ENCODE results near the gene OR11G2. TPM values are rescaled to one million over a fixed set of nuclear protein-coding genes. Genes with fewer than 3 reads are reported as not detected.
"Not testable (repeated sequence)": the region's sequence is repeated elsewhere in the genome, so short reads cannot be mapped to it uniquely, and the experiment has no call there.

OR11G2 gene
- total RNA-seq, 1 experiment from 2014 or later = not detected

- DNase-seq = no peak
- no TSS peak for BruUV-seq (replicated peaks)
- Histone ChIP-seq H2AFZ (ENCODE audit: low read length) (no peak overlapping the region), H3K36me3 (ENCODE audit: low read depth, low read length) (no peaks in the 10 kb centered on the region), H3K79me2 (ENCODE audit: low read length) (no peaks in the 10 kb centered on the region), H3K4me2 (ENCODE audit: low read length) (no peak overlapping the region), H3K9ac (ENCODE audit: low read length) (no peak overlapping the region), H3K4me1 (ENCODE audit: insufficient read depth, low read length) (no peaks in the 10 kb centered on the region), H3F3A (ENCODE audit: low read length, unreplicated experiment) (no peaks in the 10 kb centered on the region), H3K9me3 (ENCODE audit: low read length) (0 out of 2 replicates have a peak, but pooled peaks cover 8% of the 10 kb centered on the region), H3K27ac (ENCODE audit: low read length) (no peak overlapping the region), H3K9me2 (replicated peaks; ENCODE audit: low read length) (no peaks in the 10 kb centered on the region), H3K27me3 (ENCODE audit: low read length) (peaks cover 5% of the 10 kb centered on the region; the same call in 1 of the 2 replicates), H3K4me3 (ENCODE audit: low read length) (no peak overlapping the region), H4K20me1 (ENCODE audit: low read length) (no peaks in the 10 kb centered on the region)
- ChIA-PET CTCF (no interaction called here), POLR2A (ENCODE audit: unreplicated experiment) (no interaction called here)
- ATAC-seq = no peak
- TF ChIP-seq EZH2 (IDR thresholded peaks at IDR 0.05; ENCODE audit: low read length, unreplicated experiment) (no peak), EZH2phosphoT487 (IDR thresholded peaks at IDR 0.05; ENCODE audit: borderline replicate concordance, low read length) (no peak), CTCF (conservative IDR thresholded peaks at IDR 0.05; ENCODE audit: low read depth, low read length) (no peak)
- intact Hi-C loops (cut with micrococcal nuclease) = no loop called here
Observed at GRCh38 chr14:20164462-20164861, 26.2 kb upstream of the OR11G2 start.

GRCh38 chr14:20167091-20167490 lies 23.6 kb upstream of the OR11G2 start:
- no TSS peak for BruUV-seq (replicated peaks)
- intact Hi-C loops (cut with micrococcal nuclease) = no loop called here
- Histone ChIP-seq H4K20me1 (ENCODE audit: low read length) (no peaks in the 10 kb centered on the region), H3K27ac (ENCODE audit: low read length) (no peak overlapping the region), H3K79me2 (ENCODE audit: low read length) (no peaks in the 10 kb centered on the region), H3K27me3 (ENCODE audit: low read length) (no peaks in the 10 kb centered on the region), H3K36me3 (ENCODE audit: low read depth, low read length) (no peaks in the 10 kb centered on the region), H3K4me2 (ENCODE audit: low read length) (no peak overlapping the region), H2AFZ (ENCODE audit: low read length) (no peak overlapping the region), H3K4me3 (ENCODE audit: low read length) (no peak overlapping the region), H3K9me3 (ENCODE audit: low read length) (0 out of 2 replicates have a peak, but pooled peaks cover 8% of the 10 kb centered on the region), H3K4me1 (ENCODE audit: insufficient read depth, low read length) (0 out of 2 replicates have a peak, but pooled peaks cover 4% of the 10 kb centered on the region), H3K9ac (ENCODE audit: low read length) (no peak overlapping the region), H3F3A (ENCODE audit: low read length, unreplicated experiment) (no peaks in the 10 kb centered on the region), H3K9me2 (replicated peaks; ENCODE audit: low read length) (no peaks in the 10 kb centered on the region)
- DNase-seq = no peak
- ChIA-PET POLR2A (ENCODE audit: unreplicated experiment) (no interaction called here), CTCF (no interaction called here)
- no peak for TF ChIP-seq CTCF (conservative IDR thresholded peaks at IDR 0.05; ENCODE audit: low read depth, low read length)
- no peak for TF ChIP-seq EZH2 (IDR thresholded peaks at IDR 0.05; ENCODE audit: low read length, unreplicated experiment)
- TF ChIP-seq EZH2phosphoT487 (IDR thresholded peaks at IDR 0.05; ENCODE audit: borderline replicate concordance, low read length) = no peak
- ATAC-seq = no peak

GRCh38 chr14:20169852-20170251 lies 20.8 kb upstream of the OR11G2 start:
- H3F3A ChIP-seq (ENCODE audit: low read length, unreplicated experiment); H3K79me2 ChIP-seq (ENCODE audit: low read length); H3K36me3 ChIP-seq (ENCODE audit: low read depth, low read length); BruUV-seq (replicated peaks); CTCF ChIA-PET; H3K4me3 ChIP-seq (ENCODE audit: low read length); H3K4me1 ChIP-seq (ENCODE audit: insufficient read depth, low read length); intact Hi-C loops (cut with micrococcal nuclease); H3K9ac ChIP-seq (ENCODE audit: low read length); H3K9me3 ChIP-seq (ENCODE audit: low read length); H3K4me2 ChIP-seq (ENCODE audit: low read length); H3K27me3 ChIP-seq (ENCODE audit: low read length); H4K20me1 ChIP-seq (ENCODE audit: low read length); H3K27ac ChIP-seq (ENCODE audit: low read length); H2AFZ ChIP-seq (ENCODE audit: low read length); H3K9me2 ChIP-seq (replicated peaks; ENCODE audit: low read length); POLR2A ChIA-PET (ENCODE audit: unreplicated experiment): not testable (repeated sequence)
- ATAC-seq (peak; percentile 64), DNase-seq (peak; percentile 64)

- H3F3A ChIP-seq (ENCODE audit: low read length, unreplicated experiment); H3K9me3 ChIP-seq (ENCODE audit: low read length); ATAC-seq; H3K9ac ChIP-seq (ENCODE audit: low read length); H3K79me2 ChIP-seq (ENCODE audit: low read length); H4K20me1 ChIP-seq (ENCODE audit: low read length); DNase-seq; H3K9me2 ChIP-seq (replicated peaks; ENCODE audit: low read length); H3K36me3 ChIP-seq (ENCODE audit: low read depth, low read length); H2AFZ ChIP-seq (ENCODE audit: low read length); H3K4me3 ChIP-seq (ENCODE audit: low read length); H3K4me2 ChIP-seq (ENCODE audit: low read length); H3K27me3 ChIP-seq (ENCODE audit: low read length); H3K27ac ChIP-seq (ENCODE audit: low read length); BruUV-seq (replicated peaks); intact Hi-C loops (cut with micrococcal nuclease); POLR2A ChIA-PET (ENCODE audit: unreplicated experiment); CTCF ChIA-PET; H3K4me1 ChIP-seq (ENCODE audit: insufficient read depth, low read length): not testable (repeated sequence)
Observed at GRCh38 chr14:20174205-20174604, 16.5 kb upstream of the OR11G2 start.

All from PC-3 (cell line).